A549 (cell line): ENCODE data around the gene SP1. TPM values are rescaled to one million over a fixed set of nuclear protein-coding genes. Genes with fewer than 3 reads are reported as not detected.
"Not testable (repeated sequence)": the region's sequence is repeated elsewhere in the genome, so short reads cannot be mapped to it uniquely, and the experiment has no call there.

Experiments used
- ATAC-seq, 2 experiments: fragments of 200-7000 bp in 1 of 2; fragments of >200 bp in 1 of 2; cut with Nextera tagmentation in 1 of 2; cut with Tn5 transposase in 1 of 2; 3 replicates each; pipeline versions ENCODE4 v1.8.0 to v1.9.1; 2018 to 2020; ENCODE audit warnings: mild to moderate bottlenecking in 1 of 2, moderate library complexity in 1 of 2
- CTCF ChIA-PET: fragments of 300-600 bp; sonication (Branson Sonifier 250); formaldehyde crosslinking; extraction: SDS; loops from one replicate; lab custom pipeline; 2021; ENCODE audit warnings: antibody characterized with exemption, inconsistent platforms; lab: Yijun Ruan, JAX
- POLR2A ChIA-PET: fragments of 350-600 bp; formaldehyde crosslinking; extraction: SDS; loops from one replicate; lab custom pipeline; 2021; ENCODE audit warnings: antibody characterized with exemption, inconsistent platforms; lab: Yijun Ruan, JAX
- DNase-seq, 2 experiments: peaks; one replicate each; pipeline versions ENCODE4 v3.0.0 to v3.0.0-alpha.2; 2011 to 2016; ENCODE audit warnings: low read depth in 1 of 2, low spot score in 1 of 2
- FAIRE-seq: peaks from 2 replicates; lab custom pipeline; 2011; peaks lifted over from hg19 to GRCh38; lab: Jason Lieb, UNC
- H3K27ac ChIP-seq, 2 experiments: fragments of >200 bp; sonication (Bioruptor Twin); formaldehyde crosslinking; 3 replicates each; pipeline ENCODE4 v1.5.1; 2016 to 2017
- H3K4me1 ChIP-seq: fragments of >200 bp; sonication (Bioruptor Twin); formaldehyde crosslinking; 3 replicates; pipeline ENCODE4 v1.6.1; 2016
- H3K4me2 ChIP-seq: fragments of >200 bp; sonication (Bioruptor Twin); formaldehyde crosslinking; 3 replicates; pipeline ENCODE4 v1.6.1; 2016
- H3K4me3 ChIP-seq: fragments of >200 bp; sonication (Bioruptor Twin); formaldehyde crosslinking; 3 replicates; pipeline ENCODE4 v1.5.1; 2016
- H3K9me3 ChIP-seq: fragments of >200 bp; sonication (Bioruptor Twin); formaldehyde crosslinking; 3 replicates; pipeline ENCODE4 v1.6.1; 2016
- CEBPB ChIP-seq, 2 experiments: fragments of >200 bp in 1 of 2; sonication (Bioruptor Twin) in 1 of 2; formaldehyde crosslinking in 1 of 2; IDR thresholded peaks; 2 replicates each; pipeline ENCODE4 v1.6.1; 2012 to 2016
- CHD2 ChIP-seq: fragments of 150-350 bp; IDR thresholded peaks from 2 replicates; pipeline ENCODE4 v1.6.1; 2014; ENCODE audit warnings: low read length; ENCODE audit not compliant: partially characterized antibody
- CTCF ChIP-seq: fragments of >200 bp; sonication (Bioruptor Twin); formaldehyde crosslinking; IDR thresholded peaks from 3 replicates; pipeline ENCODE4 v1.5.1; 2016
- EHF ChIP-seq: fragments of 250-450 bp; sonication (Bioruptor Pico); IDR thresholded peaks from 2 replicates; pipeline ENCODE4 v1.5.0; 2020; ENCODE audit warnings: mild to moderate bottlenecking
- EHMT2 ChIP-seq: fragments of 200-600 bp; sonication (generic); IDR thresholded peaks from 2 replicates; pipeline ENCODE4 v1.6.1; 2016; ENCODE audit warnings: antibody characterized with exemption, low read depth, mild to moderate bottlenecking, moderate library complexity
- EP300 ChIP-seq, 2 experiments: fragments of >200 bp; sonication (Bioruptor Twin); formaldehyde crosslinking; IDR thresholded peaks; 2 replicates in 1 of 2; 3 replicates in 1 of 2; pipeline ENCODE4 v1.6.1; 2016 to 2017
- ESRRA ChIP-seq: fragments of 150-350 bp; IDR thresholded peaks from 2 replicates; pipeline ENCODE4 v1.6.1; 2014; ENCODE audit warnings: mild to moderate bottlenecking, low read length, borderline replicate concordance
- FOSB ChIP-seq: fragments of 250-450 bp; sonication (Bioruptor Pico); IDR thresholded peaks from 2 replicates; pipeline ENCODE4 v1.5.0; 2020; ENCODE audit warnings: mild to moderate bottlenecking, moderate library complexity
- FOSL2 ChIP-seq, 2 experiments: fragments of 450-650 bp in 1 of 2; fragments of >200 bp in 1 of 2; sonication (Bioruptor Twin) in 1 of 2; formaldehyde crosslinking; IDR thresholded peaks; 2 replicates each; pipeline versions ENCODE4 v1.5.0 to v1.6.1; 2016 to 2020; ENCODE audit warnings: mild to moderate bottlenecking in 1 of 2, moderate library complexity in 1 of 2
- FOXS1 ChIP-seq: fragments of 250-450 bp; sonication (Bioruptor Pico); IDR thresholded peaks from 2 replicates; pipeline ENCODE4 v1.5.0; 2020; ENCODE audit warnings: mild to moderate bottlenecking, moderate library complexity
- GATA3 ChIP-seq: IDR thresholded peaks from 2 replicates; pipeline ENCODE4 v1.6.1; 2012; ENCODE audit warnings: borderline replicate concordance
- HEYL ChIP-seq: fragments of 250-450 bp; sonication (Bioruptor Pico); IDR thresholded peaks from 2 replicates; pipeline ENCODE4 v1.8.0; 2021; ENCODE audit warnings: mild to moderate bottlenecking, moderate library complexity
- HOXB13 ChIP-seq: fragments of 250-450 bp; sonication (Bioruptor Pico); IDR thresholded peaks from 2 replicates; pipeline ENCODE4 v1.5.0; 2020; ENCODE audit warnings: low read depth, mild to moderate bottlenecking, moderate library complexity
- HOXB5 ChIP-seq: fragments of 250-450 bp; sonication (Bioruptor Pico); IDR thresholded peaks from 2 replicates; pipeline ENCODE4 v1.5.0; 2020; ENCODE audit warnings: mild to moderate bottlenecking, moderate library complexity
- KDM5A ChIP-seq: fragments of 200-600 bp; sonication (generic); IDR thresholded peaks from 2 replicates; pipeline ENCODE4 v1.6.1; 2016; ENCODE audit warnings: antibody characterized with exemption, mild to moderate bottlenecking
- MAFK ChIP-seq: fragments of 450-650 bp; IDR thresholded peaks from 2 replicates; pipeline ENCODE4 v1.6.1; 2014; ENCODE audit not compliant: partially characterized antibody
- NFE2L2 ChIP-seq: fragments of 150-350 bp; conservative IDR thresholded peaks from 2 replicates; pipeline ENCODE4 v1.6.1; 2014; ENCODE audit warnings: low read length
- NPAS2 ChIP-seq: fragments of 250-450 bp; sonication (Bioruptor Pico); IDR thresholded peaks from 2 replicates; pipeline ENCODE4 v1.8.0; 2022; ENCODE audit warnings: mild to moderate bottlenecking, moderate library complexity, borderline replicate concordance
- PHF8 ChIP-seq: fragments of 200-600 bp; sonication (generic); IDR thresholded peaks from 2 replicates; pipeline ENCODE4 v1.6.1; 2016; ENCODE audit warnings: low read depth, mild to moderate bottlenecking, antibody characterized with exemption, moderate library complexity, borderline replicate concordance
- POLR2A ChIP-seq: IDR thresholded peaks from 2 replicates; pipeline ENCODE4 v1.6.1; 2012; ENCODE audit warnings: mild to moderate bottlenecking, low read length
- TP53 ChIP-seq: fragments of 250-450 bp; sonication (Bioruptor Pico); IDR thresholded peaks from 2 replicates; pipeline ENCODE4 v1.5.0; 2021; ENCODE audit warnings: mild to moderate bottlenecking, moderate library complexity
- ZSCAN20 ChIP-seq: fragments of 250-450 bp; sonication (Bioruptor Pico); IDR thresholded peaks from 2 replicates; pipeline ENCODE4 v1.8.0; 2022; ENCODE audit warnings: mild to moderate bottlenecking, moderate library complexity
- WGBS: methylation state at CpG from one replicate; pipeline ENCODE4 v1.1.6; 2017; ENCODE audit errors: missing lambda C conversion rate; 5-methylcytosine and 5-hydroxymethylcytosine counted together
- polyA plus RNA-seq, 4 experiments: library from polyadenylated mRNA; depleted of rRNA in 3 of 4; stranded (reverse); fragments of >200 nt; fragmentation: RNase III in 1 of 4; extraction: RNeasy Plus Mini Kit Qiagen cat#74134 plus additional on column Dnase treatment in 1 of 4; gene quantifications; 2 replicates in 3 of 4; 3 replicates in 1 of 4; pipeline ENCODE4 v1.2.3, GENCODE V29; 2011 to 2017
- TF ChIP-seq, protein P1 (sequence below): IDR thresholded peaks from 2 replicates; pipeline ENCODE4 v1.6.1; 2012
- TF ChIP-seq, protein P2 (sequence below): fragments of >200 bp; sonication (Bioruptor Twin); formaldehyde crosslinking; IDR thresholded peaks from 2 replicates; pipeline ENCODE4 v1.6.1; 2016

Gene SP1
- polyA plus RNA-seq, 2 of the 4 experiments (the other 2 are of a cell fraction) = 24.2 to 53.2 TPM

- peak overlapping the region; percentile 68 for H3K4me2 ChIP-seq
- TF ChIP-seq MAFK (no peak), HOXB5 (no peak), FOSB (no peak), ESRRA (no peak), EHF (CRISPR knock-in tag) (no peak)
- TF ChIP-seq, all 56 proteins: peak for 0
- ATAC-seq (peak in 1 of 2 experiments; percentile 4; a peak in 1 of 6 replicates), DNase-seq (no peak), FAIRE-seq (no peak)
- peaks cover 45% of the 10 kb centered on the region for H3K4me1 ChIP-seq
- peak overlapping the region; percentile 71 to 85 for H3K27ac ChIP-seq
- no peak overlapping the region for H3K4me3 ChIP-seq
- H3K9me3 ChIP-seq = no peaks in the 10 kb centered on the region
- POLR2A ChIA-PET = interaction anchor here (0.5 to 2.6 kb wide), 7 partner anchors 10 to 779 kb away, joined by 3 to 29 read pairs (median 5); partner anchors contain the start of genes AAAS, PRR13 and SP1
- CTCF ChIA-PET = interaction anchor here (1.0 to 16.7 kb wide), 16 partner anchors 8 to 318 kb away, joined by 3 to 408 read pairs (median 4); partner anchors contain the start of genes AAAS and PRR13
- 51% methylated on average over 7 of the region's 7 CpGs for WGBS
Measured at GRCh38 chr12:53428741-53429140, 48.8 kb downstream of the SP1 start.

DNA sequence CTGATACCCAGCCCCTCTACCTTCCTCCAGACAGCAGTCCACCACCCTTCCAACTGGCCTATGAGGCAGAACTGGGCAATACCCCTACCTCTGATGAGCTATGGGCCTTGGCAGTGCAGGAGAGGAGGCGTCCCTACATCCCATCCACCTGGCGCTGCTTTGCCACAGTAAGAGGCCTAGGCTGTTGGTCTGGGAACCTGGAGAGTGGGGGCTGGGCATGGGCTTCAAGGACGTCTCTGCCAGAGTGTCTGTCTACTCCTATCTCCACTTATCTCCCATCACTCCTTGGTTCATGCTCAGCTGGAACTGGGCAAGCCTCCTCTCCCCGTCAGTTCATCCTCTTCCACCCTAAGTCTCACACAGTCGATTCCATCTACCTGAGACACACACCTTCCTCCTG, 50.1 kb downstream of the SP1 start:
- peaks cover 45% of the 10 kb centered on the region for H3K4me1 ChIP-seq
- ChIA-PET CTCF (interaction anchor here (1.2 to 16.7 kb wide), 7 partner anchors 8 to 109 kb away, joined by 3 to 408 read pairs (median 8); partner anchors contain the start of genes AAAS and PRR13), POLR2A (interaction anchor here (0.8 to 1.6 kb wide), 2 partner anchors 11 kb away, joined by 3 to 7 read pairs; partner anchors contain the start of gene PRR13)
- DNase-seq (no peak), FAIRE-seq (no peak), ATAC-seq (no peak)
- H3K27ac ChIP-seq = peak overlapping the region; percentile 71 to 85; a peak in 5 of 6 replicates
- no peaks in the 10 kb centered on the region for H3K9me3 ChIP-seq
- TF ChIP-seq EHF (CRISPR knock-in tag) (no peak), TP53 (CRISPR knock-in tag) (no peak), EP300 (IDR thresholded peaks at IDR 0.05) (no peak), HOXB13 (CRISPR knock-in tag) (no peak), KDM5A (no peak), CEBPB (IDR thresholded peaks at IDR 0.05) (no peak), HEYL (no peak), POLR2A (no peak), CTCF (no peak), CHD2 (no peak), EHMT2 (no peak), NPAS2 (CRISPR knock-in tag) (no peak), ZSCAN20 (no peak)
- no peak overlapping the region for H3K4me3 ChIP-seq
- WGBS = 95% methylated on average over 5 of the region's 5 CpGs
- H3K4me2 ChIP-seq = no peak overlapping the region

GRCh38 chr12:53431187-53431586, 51.2 kb downstream of the SP1 start:
- peak in 1 of 2 experiments; percentile 23; a peak in 3 of 6 replicates for ATAC-seq
- TF ChIP-seq, protein P1, sequence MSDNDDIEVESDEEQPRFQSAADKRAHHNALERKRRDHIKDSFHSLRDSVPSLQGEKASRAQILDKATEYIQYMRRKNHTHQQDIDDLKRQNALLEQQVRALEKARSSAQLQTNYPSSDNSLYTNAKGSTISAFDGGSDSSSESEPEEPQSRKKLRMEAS = peak; percentile 51; the same call in 1 of the 2 replicates
- 0 out of 2 replicates have a peak, but pooled peaks have one; percentile 17 for TF ChIP-seq GATA3
- TF ChIP-seq FOXS1 (CRISPR knock-in tag) = peak; percentile 99; the same call in 1 of the 2 replicates
- TF ChIP-seq, protein P2, sequence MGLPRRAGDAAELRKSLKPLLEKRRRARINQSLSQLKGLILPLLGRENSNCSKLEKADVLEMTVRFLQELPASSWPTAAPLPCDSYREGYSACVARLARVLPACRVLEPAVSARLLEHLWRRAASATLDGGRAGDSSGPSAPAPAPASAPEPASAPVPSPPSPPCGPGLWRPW = no peak
- no peak for TF ChIP-seq PHF8
- TF ChIP-seq FOSL2 (IDR thresholded peaks at IDR 0.05) = no peak
- TF ChIP-seq FOSL2 (CRISPR knock-in tag; IDR thresholded peaks at IDR 0.05) = peak; percentile 48
- TF ChIP-seq TP53 (CRISPR knock-in tag) = no peak
- TF ChIP-seq NFE2L2 = no peak
- Histone ChIP-seq H3K4me2 (peak overlapping the region; percentile 57), H3K4me1 (peaks cover 45% of the 10 kb centered on the region), H3K27ac (peak overlapping the region; percentile 63 to 85; a peak in 5 of 6 replicates), H3K4me3 (no peak overlapping the region), H3K9me3 (no peaks in the 10 kb centered on the region)
- 42% methylated on average over 7 of the region's 7 CpGs for WGBS
- DNase-seq = peak in 1 of 2 experiments; percentile 41
- ChIA-PET CTCF (interaction anchor here (1.1 to 16.7 kb wide), 9 partner anchors 9 to 107 kb away, joined by 3 to 408 read pairs (median 4); partner anchors contain the start of gene PRR13), POLR2A (interaction anchor here (1.6 kb wide), 1 partner anchor 10 kb away, joined by 7 read pairs; the partner anchor contains the start of gene PRR13)
- no peak for FAIRE-seq

DNA sequence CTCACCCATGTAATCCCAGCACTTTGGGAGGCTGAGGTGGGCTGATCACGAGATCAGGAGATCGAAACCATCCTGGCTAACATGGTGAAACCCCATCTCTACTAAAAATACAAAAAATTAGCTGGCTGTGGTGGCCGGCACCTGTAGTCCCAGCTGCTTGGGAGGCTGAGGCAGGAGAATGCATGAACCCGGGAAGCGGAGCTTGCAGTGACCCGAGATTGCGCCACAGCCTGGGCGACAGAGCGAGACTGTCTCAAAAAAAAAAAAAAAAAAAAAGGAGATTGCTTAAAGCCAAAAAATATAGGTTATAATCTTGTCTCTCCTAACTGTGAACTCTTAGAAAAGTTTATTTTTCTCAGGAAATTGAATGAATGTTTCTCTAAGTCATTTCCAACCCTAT, 55.4 kb downstream of the SP1 start:
- CTCF ChIA-PET = interaction anchor here (16.7 kb wide), 1 partner anchor 83 kb away, joined by 408 read pairs; no protein-coding TSS in a partner anchor
- 95% methylated on average over 9 of the region's 9 CpGs for WGBS
- H3K27ac ChIP-seq, ATAC-seq, H3K4me3 ChIP-seq, FAIRE-seq, H3K9me3 ChIP-seq, POLR2A ChIA-PET, H3K4me2 ChIP-seq, DNase-seq: not testable (repeated sequence)
- H3K4me1 ChIP-seq = peaks cover 12% of the 10 kb centered on the region
